ENCODE data around the gene PIGU.

DNA sequence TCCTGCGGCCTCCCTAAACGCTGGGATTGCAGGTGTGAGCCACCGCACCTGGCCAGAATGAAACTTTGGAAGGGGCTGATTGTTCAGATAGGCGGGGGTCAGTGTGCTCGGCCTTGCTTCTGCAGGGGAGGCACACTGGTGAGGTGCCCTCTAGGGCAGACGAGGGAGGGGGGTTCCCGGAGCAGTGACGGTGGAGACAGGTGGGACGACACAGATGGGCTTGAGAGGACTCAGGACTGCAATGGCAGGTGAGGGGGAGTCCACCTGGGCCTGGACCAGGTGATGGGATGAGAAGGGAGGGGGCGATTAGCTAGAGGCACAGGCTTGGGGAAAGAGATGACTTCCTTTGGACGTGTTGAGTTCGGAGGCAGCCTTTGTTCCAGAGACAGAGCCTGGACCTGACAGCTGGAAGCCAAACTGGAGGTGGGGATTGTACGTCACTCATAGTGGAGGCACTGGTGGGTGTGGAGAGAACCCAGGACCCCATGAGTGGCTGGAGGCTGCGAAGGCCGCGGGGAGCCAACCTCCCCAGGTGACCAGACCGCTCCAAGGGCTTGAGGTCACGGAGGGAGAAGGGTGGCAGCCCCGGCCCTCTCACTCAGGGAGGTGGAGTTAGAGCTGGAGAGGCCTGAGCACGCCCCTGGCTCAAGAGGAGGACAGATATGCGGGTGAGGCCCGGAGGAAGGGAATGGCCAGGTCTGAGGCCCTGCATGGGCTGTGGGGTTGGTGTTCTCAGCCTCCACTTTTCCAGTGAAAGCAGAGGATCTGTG is 128.9 kb downstream of the PIGU start:
- TF ChIP-seq ZNF577 (CRISPR knock-in tag; IDR thresholded peaks at IDR 0.05; ENCODE audit: borderline replicate concordance, low read depth), result no peak
- no peak for TF ChIP-seq ZNF354B (CRISPR knock-in tag; IDR thresholded peaks at IDR 0.05)
- TF ChIP-seq RBAK (CRISPR knock-in tag; IDR thresholded peaks at IDR 0.05), result no peak
- no peak for TF ChIP-seq POLR2A (IDR thresholded peaks at IDR 0.05; ENCODE audit: insufficient read depth in 1 of 2, low read depth in 2 of 2, low read length in 2 of 2)
- TF ChIP-seq ZNF616 (CRISPR knock-in tag; IDR thresholded peaks at IDR 0.05; ENCODE audit: low read depth), result no peak
